Measurements from ENCODE around the gene SDK1. TPM values are rescaled to one million over a fixed set of nuclear protein-coding genes. Genes with fewer than 3 reads are reported as not detected.
A peak's percentile ranks its signal among the peaks of the same experiment; 100 is the strongest.

The SDK1 gene
- total RNA-seq (3.2 TPM), polyA plus RNA-seq (7.8 TPM)
- long read RNA-seq, donor 1 = 0 reads
- long read RNA-seq, donor 2 = 0 reads
- long read RNA-seq, donor 3 = 0 reads
- long read RNA-seq, donor 4 = 0 reads
- long read RNA-seq, donor 5 = 0 reads
- long read RNA-seq, donor 6 = 0 reads
- long read RNA-seq, donor 7 = 0 reads
- long read RNA-seq, donor 8 = 0 reads
- long read RNA-seq, donor 9 = 0 reads
- long read RNA-seq, donor 10 = 0 reads

DNA sequence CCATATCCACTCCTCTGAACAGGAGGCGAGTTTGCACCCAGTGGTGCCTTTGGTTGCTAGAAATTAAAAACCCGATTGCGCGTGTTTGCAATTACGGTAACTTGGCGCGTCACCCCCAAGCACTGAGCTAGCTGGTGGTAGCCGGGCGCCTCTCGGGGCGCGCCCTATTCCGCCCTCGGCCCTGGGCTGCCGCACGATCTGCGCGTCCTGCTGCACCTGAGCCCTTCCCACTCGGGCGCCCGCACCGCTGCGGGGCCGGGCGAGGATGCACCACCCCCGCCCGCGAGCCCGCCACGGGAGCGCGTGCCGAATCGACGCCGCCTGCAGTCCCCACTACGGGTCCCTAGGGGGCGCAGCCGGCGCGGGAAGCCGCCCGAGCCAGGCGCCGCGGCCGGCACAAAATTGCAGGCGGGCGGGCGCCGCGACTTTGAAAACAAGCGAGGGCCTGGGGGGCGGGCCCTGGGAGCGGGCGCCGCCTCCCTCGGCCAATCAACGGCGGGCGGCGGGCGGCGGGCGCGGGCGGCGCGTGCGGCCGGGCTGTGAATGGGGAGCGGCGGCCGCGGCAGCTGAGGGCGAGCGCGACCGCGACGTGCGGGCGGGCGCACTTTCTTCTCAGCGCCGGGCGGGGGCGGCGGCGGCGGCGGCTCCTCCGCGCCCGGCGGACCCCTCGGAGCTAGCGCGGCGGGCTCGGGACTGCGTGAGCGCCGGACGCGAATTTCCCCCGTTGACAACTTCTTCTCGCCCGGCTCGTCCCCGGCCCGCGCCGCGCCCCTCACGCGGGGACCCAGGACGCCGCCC, at the start of gene SDK1:
SDK1 (plus strand) TSS at position 602 of the 798 bp plus-strand sequence. CDS start 335 bp downstream, outside the sequence.
- peak; percentile 33 to 96 (median 90) for DNase-seq (ENCODE audit: low read depth in 6 of 9, low spot score in 9 of 9)
- under 1% methylated on average over 119 of the region's 119 CpGs for WGBS
- H3K27me3 ChIP-seq (ENCODE audit: control insufficient read depth in 2 of 2, insufficient read depth in 1 of 2, low read length in 1 of 2) = peaks cover 44 to 62% of the 10 kb centered on the region in 2 donors
- no peak within 1 kb of the TSS for H3K27ac ChIP-seq (ENCODE audit: low read depth in 1 of 2, low read length in 1 of 2)
- H3K4me1 ChIP-seq (ENCODE audit: control insufficient read depth in 2 of 2, insufficient read depth in 2 of 2, low read length in 2 of 2) = peaks cover 0 to 13% of the 10 kb centered on the region in 2 donors
- H3K9me3 ChIP-seq (ENCODE audit: control insufficient read depth in 2 of 2, insufficient read depth in 1 of 2, low read length in 1 of 2) = peaks cover 0 to 1% of the 10 kb centered on the region in 2 donors
- H3K36me3 ChIP-seq (ENCODE audit: control insufficient read depth in 2 of 2, insufficient read depth in 2 of 2, low read length in 1 of 2) = no peaks in the 10 kb centered on the region
- peak within 1 kb of the TSS; percentile 8 to 62 for H3K4me3 ChIP-seq (ENCODE audit: low read length in 2 of 2)

GRCh38 chr7:3254718-3255117, 46.3 kb upstream of the SDK1 start:
- WGBS = 93% methylated on average over 6 of the region's 6 CpGs
- Histone ChIP-seq H3K36me3 (ENCODE audit: control insufficient read depth in 2 of 2, insufficient read depth in 2 of 2, low read length in 1 of 2) (no peaks in the 10 kb centered on the region), H3K4me1 (ENCODE audit: control insufficient read depth in 2 of 2, insufficient read depth in 2 of 2, low read length in 2 of 2) (no peaks in the 10 kb centered on the region), H3K4me3 (ENCODE audit: low read length in 2 of 2) (no peak overlapping the region), H3K27ac (ENCODE audit: low read depth in 1 of 2, low read length in 1 of 2) (no peak overlapping the region), H3K27me3 (ENCODE audit: control insufficient read depth in 2 of 2, insufficient read depth in 1 of 2, low read length in 1 of 2) (peaks cover 0 to under 1% of the 10 kb centered on the region in 2 donors), H3K9me3 (ENCODE audit: control insufficient read depth in 2 of 2, insufficient read depth in 1 of 2, low read length in 1 of 2) (no peaks in the 10 kb centered on the region)
- no peak for DNase-seq (ENCODE audit: low read depth in 6 of 9, low spot score in 9 of 9)

- 80% methylated on average over 17 of the region's 17 CpGs for WGBS
- H3K27ac ChIP-seq (ENCODE audit: low read depth in 1 of 2, low read length in 1 of 2) = no peak overlapping the region
Measured at GRCh38 chr7:3259711-3260400, 41.2 kb upstream of the SDK1 start.

DNA sequence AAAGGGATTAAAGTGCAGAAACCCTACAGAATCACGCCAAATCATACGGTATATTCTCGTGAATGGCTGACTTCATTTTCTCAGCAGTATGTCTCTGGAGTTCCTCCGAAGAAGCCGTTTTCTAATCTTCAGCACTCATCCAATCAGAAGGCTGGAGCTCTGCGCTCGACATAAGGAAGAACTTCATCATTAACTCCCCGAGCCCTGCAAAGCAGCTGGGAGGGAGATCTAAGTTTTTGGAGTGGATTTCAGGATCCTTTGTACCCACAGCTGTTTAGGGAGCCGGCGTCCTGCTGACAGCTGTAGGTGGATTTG, 40.7 kb upstream of the SDK1 start:
- no peaks in the 10 kb centered on the region for H3K4me1 ChIP-seq (ENCODE audit: control insufficient read depth in 2 of 2, insufficient read depth in 2 of 2, low read length in 2 of 2)
- H3K27ac ChIP-seq (ENCODE audit: low read depth in 1 of 2, low read length in 1 of 2) = no peak overlapping the region
- DNase-seq (ENCODE audit: low read depth in 6 of 9, low spot score in 9 of 9) = no peak
- peaks cover 0 to 2% of the 10 kb centered on the region in 2 donors for H3K27me3 ChIP-seq (ENCODE audit: control insufficient read depth in 2 of 2, insufficient read depth in 1 of 2, low read length in 1 of 2)
- 85% methylated on average over 10 of the region's 10 CpGs for WGBS
- H3K4me3 ChIP-seq (ENCODE audit: low read length in 2 of 2) = no peak overlapping the region
- H3K9me3 ChIP-seq (ENCODE audit: control insufficient read depth in 2 of 2, insufficient read depth in 1 of 2, low read length in 1 of 2) = no peaks in the 10 kb centered on the region
- no peaks in the 10 kb centered on the region for H3K36me3 ChIP-seq (ENCODE audit: control insufficient read depth in 2 of 2, insufficient read depth in 2 of 2, low read length in 1 of 2)

More at GRCh38 chr7:3259711-3260400, 41.2 kb upstream of the SDK1 start:
- H3K4me1 ChIP-seq (ENCODE audit: control insufficient read depth in 2 of 2, insufficient read depth in 2 of 2, low read length in 2 of 2) = no peaks in the 10 kb centered on the region
- no peak for DNase-seq (ENCODE audit: low read depth in 6 of 9, low spot score in 9 of 9)
- no peaks in the 10 kb centered on the region for H3K36me3 ChIP-seq (ENCODE audit: control insufficient read depth in 2 of 2, insufficient read depth in 2 of 2, low read length in 1 of 2)
- peaks cover 0 to 2% of the 10 kb centered on the region in 2 donors for H3K27me3 ChIP-seq (ENCODE audit: control insufficient read depth in 2 of 2, insufficient read depth in 1 of 2, low read length in 1 of 2)
- no peak overlapping the region for H3K4me3 ChIP-seq (ENCODE audit: low read length in 2 of 2)
- H3K9me3 ChIP-seq (ENCODE audit: control insufficient read depth in 2 of 2, insufficient read depth in 1 of 2, low read length in 1 of 2) = no peaks in the 10 kb centered on the region

GRCh38 chr7:3264693-3265339, 36.2 kb upstream of the SDK1 start:
- no peak for DNase-seq (ENCODE audit: low read depth in 6 of 9, low spot score in 9 of 9)
- Histone ChIP-seq H3K36me3 (ENCODE audit: control insufficient read depth in 2 of 2, insufficient read depth in 2 of 2, low read length in 1 of 2) (no peaks in the 10 kb centered on the region), H3K4me1 (ENCODE audit: control insufficient read depth in 2 of 2, insufficient read depth in 2 of 2, low read length in 2 of 2) (no peaks in the 10 kb centered on the region), H3K27ac (ENCODE audit: low read depth in 1 of 2, low read length in 1 of 2) (no peak overlapping the region), H3K9me3 (ENCODE audit: control insufficient read depth in 2 of 2, insufficient read depth in 1 of 2, low read length in 1 of 2) (no peaks in the 10 kb centered on the region), H3K4me3 (ENCODE audit: low read length in 2 of 2) (no peak overlapping the region), H3K27me3 (ENCODE audit: control insufficient read depth in 2 of 2, insufficient read depth in 1 of 2, low read length in 1 of 2) (peaks cover 0 to 1% of the 10 kb centered on the region in 2 donors)
- WGBS = 55% methylated on average over 9 of the region's 9 CpGs

- Histone ChIP-seq H3K4me1 (ENCODE audit: control insufficient read depth in 2 of 2, insufficient read depth in 2 of 2, low read length in 2 of 2) (no peaks in the 10 kb centered on the region), H3K27ac (ENCODE audit: low read depth in 1 of 2, low read length in 1 of 2) (no peak overlapping the region), H3K36me3 (ENCODE audit: control insufficient read depth in 2 of 2, insufficient read depth in 2 of 2, low read length in 1 of 2) (no peaks in the 10 kb centered on the region), H3K9me3 (ENCODE audit: control insufficient read depth in 2 of 2, insufficient read depth in 1 of 2, low read length in 1 of 2) (no peaks in the 10 kb centered on the region), H3K27me3 (ENCODE audit: control insufficient read depth in 2 of 2, insufficient read depth in 1 of 2, low read length in 1 of 2) (no peaks in the 10 kb centered on the region), H3K4me3 (ENCODE audit: low read length in 2 of 2) (no peak overlapping the region)
- no peak for DNase-seq (ENCODE audit: low read depth in 6 of 9, low spot score in 9 of 9)
- 94% methylated on average over 8 of the region's 8 CpGs for WGBS
Measured at GRCh38 chr7:3265388-3265787, 35.7 kb upstream of the SDK1 start.

- Histone ChIP-seq H3K4me3 (ENCODE audit: low read length in 2 of 2) (no peak overlapping the region), H3K9me3 (ENCODE audit: control insufficient read depth in 2 of 2, insufficient read depth in 1 of 2, low read length in 1 of 2) (no peaks in the 10 kb centered on the region), H3K36me3 (ENCODE audit: control insufficient read depth in 2 of 2, insufficient read depth in 2 of 2, low read length in 1 of 2) (no peaks in the 10 kb centered on the region), H3K27ac (ENCODE audit: low read depth in 1 of 2, low read length in 1 of 2) (no peak overlapping the region), H3K27me3 (ENCODE audit: control insufficient read depth in 2 of 2, insufficient read depth in 1 of 2, low read length in 1 of 2) (no peaks in the 10 kb centered on the region), H3K4me1 (ENCODE audit: control insufficient read depth in 2 of 2, insufficient read depth in 2 of 2, low read length in 2 of 2) (no peaks in the 10 kb centered on the region)
- 89% methylated on average over 4 of the region's 4 CpGs for WGBS
- no peak for DNase-seq (ENCODE audit: low read depth in 6 of 9, low spot score in 9 of 9)
Measured at GRCh38 chr7:3266240-3266639, 34.8 kb upstream of the SDK1 start.

- Histone ChIP-seq H3K27ac (ENCODE audit: low read depth in 1 of 2, low read length in 1 of 2) (peak overlapping the region in 1 of 2 donors; percentile 72), H3K27me3 (ENCODE audit: control insufficient read depth in 2 of 2, insufficient read depth in 1 of 2, low read length in 1 of 2) (no peaks in the 10 kb centered on the region), H3K9me3 (ENCODE audit: control insufficient read depth in 2 of 2, insufficient read depth in 1 of 2, low read length in 1 of 2) (no peaks in the 10 kb centered on the region), H3K4me1 (ENCODE audit: control insufficient read depth in 2 of 2, insufficient read depth in 2 of 2, low read length in 2 of 2) (no peaks in the 10 kb centered on the region), H3K4me3 (ENCODE audit: low read length in 2 of 2) (no peak overlapping the region), H3K36me3 (ENCODE audit: control insufficient read depth in 2 of 2, insufficient read depth in 2 of 2, low read length in 1 of 2) (no peaks in the 10 kb centered on the region)
- DNase-seq (ENCODE audit: low read depth in 6 of 9, low spot score in 9 of 9) = no peak
- WGBS = 72% methylated on average over 9 of the region's 9 CpGs
Measured at GRCh38 chr7:3267966-3268690, 32.9 kb upstream of the SDK1 start.

All from thymus (tissue), 14 donors.